Gastroesophageal sphincter (tissue), 4 donors: ENCODE data around the gene CPEB2. TPM values are rescaled to one million over a fixed set of nuclear protein-coding genes. Genes with fewer than 3 reads are reported as not detected.

Experiments
- ATAC-seq: fragments of 150-250 bp; one replicate; pipeline ENCODE4 v1.9.1; 2016; ENCODE audit warnings: mild to moderate bottlenecking, moderate library complexity
- H3K27ac ChIP-seq, 4 donors: fragments of 200-600 bp; sonication (generic) in 3 of 4; 1 replicate in 3 of 4; 2 replicates in 1 of 4; pipeline ENCODE4 v1.5.1; 2016 to 2019
- H3K27me3 ChIP-seq: fragments of 200-600 bp; sonication (generic); one replicate; pipeline ENCODE4 v1.5.1; 2019
- H3K36me3 ChIP-seq, 2 donors: fragments of 200-600 bp; sonication (generic); one replicate each; pipeline ENCODE4 v1.5.1; 2019; ENCODE audit warnings: control low read depth in 1 of 2
- H3K4me1 ChIP-seq, 3 donors: fragments of 200-600 bp; sonication (generic); 1 replicate in 2 of 3; 2 replicates in 1 of 3; pipeline ENCODE4 v1.5.1; 2016 to 2019; ENCODE audit warnings: control low read depth in 2 of 3
- H3K4me3 ChIP-seq, 2 donors: fragments of 200-600 bp; sonication (generic); one replicate each; pipeline ENCODE4 v1.5.1; 2019; ENCODE audit warnings: mild to moderate bottlenecking in 1 of 2, moderate library complexity in 1 of 2
- H3K9me3 ChIP-seq, 3 donors: fragments of 200-600 bp; sonication (generic); one replicate each; pipeline ENCODE4 v1.5.1; 2017 to 2019; ENCODE audit warnings: control low read depth in 2 of 3
- EP300 ChIP-seq: sonication (generic); formaldehyde crosslinking; IDR thresholded peaks from one replicate; pipeline ENCODE4 v1.6.1; 2017; ENCODE audit warnings: antibody characterized with exemption, mild to moderate bottlenecking
- POLR2A ChIP-seq, 2 donors: fragments of 450-650 bp; IDR thresholded peaks; one replicate each; pipeline ENCODE4 v1.6.1; 2017; ENCODE audit warnings: antibody characterized with exemption in 2 of 2, mild to moderate bottlenecking in 2 of 2, moderate library complexity in 1 of 2
- POLR2AphosphoS5 ChIP-seq: sonication (generic); formaldehyde crosslinking; IDR thresholded peaks from one replicate; pipeline ENCODE4 v1.6.1; 2017; ENCODE audit warnings: antibody characterized with exemption
- whole genome bisulfite sequencing, 2 donors: methylation state at CpG; one replicate each; pipeline ENCODE4 v1.1.5; 2018; ENCODE audit warnings: low coverage in 1 of 2; 5-methylcytosine and 5-hydroxymethylcytosine counted together
- total RNA-seq, 4 donors: library from RNA; depleted of rRNA; stranded (reverse); fragments of >200 nt; gene quantifications; one replicate each; pipeline ENCODE4 v1.1.0, GENCODE V29; 2016
- TF ChIP-seq, protein P1 (sequence below), 4 experiments: fragments of 200-600 bp in 2 of 4; fragments of 450-650 bp in 2 of 4; sonication (generic) in 1 of 4; IDR thresholded peaks; one replicate each; pipeline ENCODE4 v1.5.1; 2017 to 2019; ENCODE audit warnings: antibody characterized with exemption in 4 of 4, mild to moderate bottlenecking in 2 of 4, moderate library complexity in 2 of 4

Gene CPEB2
- total RNA-seq, 4 donors from 2014 or later: 21.9 to 34.4 (median 27.4) TPM

DNA sequence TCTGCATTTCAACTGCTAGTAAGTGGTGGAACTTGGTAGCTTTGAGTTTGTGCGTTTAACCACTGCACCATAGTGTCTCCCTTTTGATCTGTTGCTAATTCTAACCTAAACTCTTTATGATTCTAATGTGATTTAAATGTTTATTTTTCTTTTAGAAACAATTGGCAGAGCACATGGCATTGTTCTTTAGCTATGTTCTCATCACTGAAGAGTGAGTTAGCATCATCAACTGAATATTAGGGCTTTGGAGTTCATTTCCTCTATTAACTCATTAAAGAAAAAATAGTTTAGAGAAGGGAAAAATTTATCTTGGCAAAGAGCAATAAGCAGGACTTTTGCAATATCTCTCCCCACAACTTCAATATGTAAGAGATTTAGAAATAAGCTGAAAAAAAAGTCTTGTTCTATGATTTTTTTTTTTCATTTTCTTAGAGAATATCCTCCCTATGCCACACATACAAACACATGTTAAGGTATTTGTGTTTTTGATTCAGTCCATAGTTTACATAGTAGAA lies 25.7 kb downstream of the CPEB2 start:
- Histone ChIP-seq H3K27ac (no peak overlapping the region), H3K27me3 (no peaks in the 10 kb centered on the region), H3K9me3 (no peaks in the 10 kb centered on the region), H3K4me1 (peaks cover 6 to 66% (median 10%) of the 10 kb centered on the region in 3 donors), H3K36me3 (no peaks in the 10 kb centered on the region), H3K4me3 (no peak overlapping the region)
- TF ChIP-seq EP300: no peak
- TF ChIP-seq POLR2A (IDR thresholded peaks at IDR 0.05): no peak
- TF ChIP-seq, protein P1, sequence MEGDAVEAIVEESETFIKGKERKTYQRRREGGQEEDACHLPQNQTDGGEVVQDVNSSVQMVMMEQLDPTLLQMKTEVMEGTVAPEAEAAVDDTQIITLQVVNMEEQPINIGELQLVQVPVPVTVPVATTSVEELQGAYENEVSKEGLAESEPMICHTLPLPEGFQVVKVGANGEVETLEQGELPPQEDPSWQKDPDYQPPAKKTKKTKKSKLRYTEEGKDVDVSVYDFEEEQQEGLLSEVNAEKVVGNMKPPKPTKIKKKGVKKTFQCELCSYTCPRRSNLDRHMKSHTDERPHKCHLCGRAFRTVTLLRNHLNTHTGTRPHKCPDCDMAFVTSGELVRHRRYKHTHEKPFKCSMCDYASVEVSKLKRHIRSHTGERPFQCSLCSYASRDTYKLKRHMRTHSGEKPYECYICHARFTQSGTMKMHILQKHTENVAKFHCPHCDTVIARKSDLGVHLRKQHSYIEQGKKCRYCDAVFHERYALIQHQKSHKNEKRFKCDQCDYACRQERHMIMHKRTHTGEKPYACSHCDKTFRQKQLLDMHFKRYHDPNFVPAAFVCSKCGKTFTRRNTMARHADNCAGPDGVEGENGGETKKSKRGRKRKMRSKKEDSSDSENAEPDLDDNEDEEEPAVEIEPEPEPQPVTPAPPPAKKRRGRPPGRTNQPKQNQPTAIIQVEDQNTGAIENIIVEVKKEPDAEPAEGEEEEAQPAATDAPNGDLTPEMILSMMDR (IDR thresholded peaks at IDR 0.05): no peak
- TF ChIP-seq POLR2AphosphoS5: no peak
- no peak for ATAC-seq
- 70 to 71% methylated on average over 1 of the region's 1 CpG for WGBS, 2 donors

DNA sequence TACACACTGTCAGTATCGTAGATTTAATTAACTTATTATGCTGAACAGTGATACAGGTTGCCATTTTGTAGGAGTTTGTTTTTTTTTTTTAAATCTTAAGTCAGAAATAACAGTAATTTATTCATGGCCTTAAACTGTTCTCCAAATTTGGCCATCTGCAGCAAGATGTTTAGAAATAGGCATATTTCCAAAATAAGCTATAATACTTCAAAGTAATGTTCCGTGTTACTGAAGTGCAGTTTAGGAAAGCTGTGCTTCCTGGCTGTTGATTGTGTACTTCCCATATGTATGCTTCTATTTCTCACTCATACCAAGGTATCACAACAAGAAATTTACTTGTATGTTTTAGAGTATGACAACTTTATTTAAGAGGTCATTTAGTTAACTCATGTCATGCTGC lies 28.9 kb downstream of the CPEB2 start:
- Histone ChIP-seq H3K9me3 (no peaks in the 10 kb centered on the region), H3K27me3 (no peaks in the 10 kb centered on the region), H3K36me3 (peaks cover 0 to 5% of the 10 kb centered on the region in 2 donors), H3K4me3 (no peak overlapping the region), H3K27ac (peak overlapping the region in 2 of 4 donors; percentile 37 to 59), H3K4me1 (peaks cover 6 to 90% (median 20%) of the 10 kb centered on the region in 3 donors)
- no peak for TF ChIP-seq POLR2AphosphoS5
- TF ChIP-seq EP300: no peak
- TF ChIP-seq, protein P1 (IDR thresholded peaks at IDR 0.05): no peak
- TF ChIP-seq POLR2A (IDR thresholded peaks at IDR 0.05): no peak
- WGBS, 2 donors: 23 to 33% methylated on average over 2 of the region's 2 CpGs
- ATAC-seq: no peak

DNA sequence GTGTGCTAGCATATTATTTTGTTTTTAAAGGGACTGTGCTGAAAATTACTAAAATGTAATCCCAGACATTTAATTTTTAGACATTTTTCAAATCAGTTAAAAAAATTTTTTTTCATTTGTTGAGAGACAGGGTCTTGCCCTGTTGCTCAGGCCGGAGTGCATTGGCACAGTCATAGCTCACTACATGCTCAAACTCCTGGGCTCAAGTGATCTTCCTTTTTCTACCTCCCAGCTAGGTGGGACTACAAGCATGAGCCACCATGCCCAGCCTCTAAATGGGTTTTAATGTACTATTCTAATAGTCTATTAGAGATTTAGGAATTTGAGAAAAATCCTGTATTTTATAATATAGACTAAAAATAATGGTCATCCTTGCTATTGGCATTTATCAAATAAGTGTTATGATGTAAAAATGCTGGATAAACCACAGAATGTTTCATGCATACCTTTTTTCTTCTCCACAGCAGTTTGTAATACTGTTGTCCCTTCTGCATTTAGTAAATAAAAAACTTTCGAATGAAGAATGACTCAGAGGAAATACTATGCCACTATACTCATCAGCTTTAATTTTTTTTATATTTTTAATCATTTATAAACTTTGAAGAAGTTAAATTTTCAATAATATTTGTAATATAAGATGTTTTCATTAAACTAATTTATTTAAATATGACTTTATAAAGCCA lies 29.9 kb downstream of the CPEB2 start:
- WGBS, 2 donors: 35 to 46% methylated on average over 2 of the region's 2 CpGs
- H3K27me3 ChIP-seq: no peaks in the 10 kb centered on the region
- peaks cover 0 to 5% of the 10 kb centered on the region in 2 donors for H3K36me3 ChIP-seq
- no peak overlapping the region for H3K4me3 ChIP-seq
- H3K4me1 ChIP-seq: peaks cover 6 to 91% (median 20%) of the 10 kb centered on the region in 3 donors
- ATAC-seq: no peak
- peak overlapping the region in 2 of 4 donors; percentile 37 to 59 for H3K27ac ChIP-seq
- no peak for TF ChIP-seq POLR2A (IDR thresholded peaks at IDR 0.05)
- TF ChIP-seq POLR2AphosphoS5: no peak
- TF ChIP-seq, protein P1 (IDR thresholded peaks at IDR 0.05): no peak
- no peak for TF ChIP-seq EP300
- no peaks in the 10 kb centered on the region for H3K9me3 ChIP-seq

DNA sequence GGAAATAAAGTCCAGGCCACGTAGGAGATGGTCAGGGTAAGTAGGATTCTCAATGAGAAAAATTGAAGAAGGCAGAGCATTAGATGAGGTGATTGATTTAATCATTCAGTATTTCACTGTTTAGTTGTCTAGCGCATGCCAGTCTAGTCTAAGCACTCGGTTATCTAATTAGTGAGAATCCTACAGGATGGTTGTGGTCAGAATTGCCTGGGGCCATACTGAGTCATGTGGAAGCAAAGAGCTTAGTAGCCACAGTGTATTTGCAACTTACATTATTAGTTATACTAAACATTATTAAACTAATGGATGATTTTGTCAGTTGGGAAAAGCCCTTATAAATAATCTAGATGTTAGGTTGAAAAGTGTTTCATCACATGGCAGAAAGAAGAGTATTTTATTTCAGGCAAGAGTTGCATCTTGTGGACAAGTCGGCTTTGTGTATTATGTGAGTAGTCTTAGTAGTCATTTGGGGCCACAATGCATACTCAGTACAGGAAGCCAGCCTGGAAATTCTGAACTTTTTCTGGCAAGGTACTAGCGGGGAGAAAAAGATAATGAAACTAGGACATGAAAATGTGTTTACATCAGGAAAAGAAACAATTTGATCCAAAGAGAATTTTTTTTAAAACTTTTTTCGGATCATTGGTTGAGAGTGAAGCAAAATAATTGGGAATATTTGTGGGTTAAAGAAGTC lies 31.9 kb downstream of the CPEB2 start:
- Histone ChIP-seq H3K9me3 (no peaks in the 10 kb centered on the region), H3K27ac (peak overlapping the region; percentile 45 to 69 (median 58)), H3K4me3 (no peak overlapping the region), H3K36me3 (peaks cover 0 to 5% of the 10 kb centered on the region in 2 donors), H3K4me1 (peaks cover 6 to 86% (median 20%) of the 10 kb centered on the region in 3 donors), H3K27me3 (no peaks in the 10 kb centered on the region)
- TF ChIP-seq, protein P1 (IDR thresholded peaks at IDR 0.05): no peak
- TF ChIP-seq EP300: no peak
- TF ChIP-seq POLR2A (IDR thresholded peaks at IDR 0.05): no peak
- TF ChIP-seq POLR2AphosphoS5: no peak
- WGBS, 2 donors: 61% methylated on average over 6 of the region's 6 CpGs
- ATAC-seq: no peak
